PC-9 (cell line): ENCODE measurements around the gene LMO4. TPM values are rescaled to one million over a fixed set of nuclear protein-coding genes. Genes with fewer than 3 reads are reported as not detected.

ENCODE experiments used
- BruUV-seq: library from RNA; stranded (reverse); fragments of 400-500 nt; replicated peaks from 2 replicates; lab custom pipeline; 2021; lab: Mats Ljungman, UMichigan
- CTCF ChIA-PET: fragments of 300-600 bp; sonication (Branson Sonifier 250); formaldehyde crosslinking; loops from one replicate; lab custom pipeline; 2022; ENCODE audit warnings: antibody characterized with exemption; lab: Charles Lee
- POLR2A ChIA-PET: fragments of 300-600 bp; sonication (Branson Sonifier 250); formaldehyde crosslinking; loops from one replicate; lab custom pipeline; 2022; ENCODE audit warnings: antibody characterized with exemption; ENCODE audit not compliant: unreplicated experiment; lab: Charles Lee
- DNase-seq, 2 experiments: peaks; one replicate each; pipeline versions ENCODE4 v3.0.0 to v3.0.0-alpha.2; 2015 to 2022; ENCODE audit warnings: mixed read lengths in 1 of 2
- H2AFZ ChIP-seq: fragments of 200-600 bp; sonication (generic); 2 replicates; pipeline ENCODE4 v1.8.1; 2017; ENCODE audit warnings: antibody characterized with exemption
- H3F3A ChIP-seq: fragments of 200-600 bp; sonication (generic); 2 replicates; pipeline ENCODE4 v1.8.1; 2017; ENCODE audit warnings: antibody characterized with exemption, mild to moderate bottlenecking, low read depth; ENCODE audit not compliant: insufficient read depth
- H3K27ac ChIP-seq: fragments of 200-600 bp; sonication (generic); 2 replicates; pipeline ENCODE4 v1.6.1; 2016; ENCODE audit warnings: mixed run types
- H3K27me3 ChIP-seq: fragments of 200-600 bp; sonication (generic); 2 replicates; pipeline ENCODE4 v1.6.1; 2016; ENCODE audit warnings: low read depth, mixed run types; ENCODE audit not compliant: insufficient read depth
- H3K36me3 ChIP-seq: fragments of 200-600 bp; sonication (generic); 2 replicates; pipeline ENCODE4 v1.6.1; 2016; ENCODE audit warnings: low read depth, mixed run types
- H3K4me1 ChIP-seq: fragments of 200-600 bp; sonication (generic); replicated peaks from 2 replicates; pipeline ENCODE4 v1.6.1; 2016; ENCODE audit warnings: mixed run types; ENCODE audit not compliant: insufficient read depth
- H3K4me2 ChIP-seq: fragments of 200-600 bp; sonication (generic); 2 replicates; pipeline ENCODE4 v1.6.1; 2017; ENCODE audit warnings: mixed run types
- H3K4me3 ChIP-seq: fragments of 200-600 bp; sonication (generic); 2 replicates; pipeline ENCODE4 v1.6.1; 2016; ENCODE audit warnings: mixed run types
- H3K79me2 ChIP-seq: fragments of 200-600 bp; sonication (generic); 2 replicates; pipeline ENCODE4 v1.6.1; 2017; ENCODE audit warnings: low read depth, mixed run types
- H3K9me2 ChIP-seq: fragments of 200-600 bp; sonication (generic); 2 replicates; pipeline ENCODE4 v1.8.1; 2017; ENCODE audit warnings: mild to moderate bottlenecking; ENCODE audit not compliant: insufficient read depth
- H3K9me3 ChIP-seq: fragments of 200-600 bp; sonication (generic); 2 replicates; pipeline ENCODE4 v1.8.1; 2016; ENCODE audit warnings: low read depth; ENCODE audit not compliant: insufficient read depth
- H4K20me1 ChIP-seq: fragments of 200-600 bp; sonication (generic); 2 replicates; pipeline ENCODE4 v1.8.1; 2017; ENCODE audit not compliant: insufficient read depth
- CTCF ChIP-seq: fragments of 200-600 bp; sonication (generic); conservative IDR thresholded peaks from 2 replicates; pipeline ENCODE4 v1.6.1; 2017; ENCODE audit warnings: mixed run types, antibody characterized with exemption, mild to moderate bottlenecking, moderate library complexity
- EZH2 ChIP-seq: fragments of 200-600 bp; sonication (generic); IDR thresholded peaks from 2 replicates; pipeline ENCODE4 v1.8.0; 2017; ENCODE audit warnings: antibody characterized with exemption, low read depth
- intact Hi-C: fragments of 100-400 bp; cut with micrococcal nuclease; formaldehyde crosslinking; loops from one replicate; pipeline ENCODE4 v1.10.0; 2022; ENCODE audit not compliant: unreplicated experiment
- total RNA-seq: library from RNA; stranded (reverse); gene quantifications from 2 replicates; pipeline ENCODE4 v1.2.3, GENCODE V29; 2021

The LMO4 gene
- total RNA-seq, 1 experiment from 2014 or later, result 47.7 TPM

- no peaks in the 10 kb centered on the region for H3K9me2 ChIP-seq
- no peak overlapping the region for H3K4me2 ChIP-seq
- no peaks in the 10 kb centered on the region for H3K4me1 ChIP-seq
- DNase-seq, result no peak
- BruUV-seq, result no TSS peak
- intact Hi-C loops, result no loop called here
- no peaks in the 10 kb centered on the region for H3K36me3 ChIP-seq
- H3K4me3 ChIP-seq, result no peak overlapping the region
- POLR2A ChIA-PET, result no interaction called here
- no peaks in the 10 kb centered on the region for H3K79me2 ChIP-seq
- no peaks in the 10 kb centered on the region for H3F3A ChIP-seq
- no peak overlapping the region for H3K27ac ChIP-seq
- no peak overlapping the region for H2AFZ ChIP-seq
- CTCF ChIA-PET, result interaction anchor here (0.5 kb wide), 1 partner anchor 57 kb away, joined by 5 read pairs; no protein-coding TSS in a partner anchor
- no peaks in the 10 kb centered on the region for H3K27me3 ChIP-seq
- H3K9me3 ChIP-seq, result no peaks in the 10 kb centered on the region
- no peaks in the 10 kb centered on the region for H4K20me1 ChIP-seq
- TF ChIP-seq CTCF, result no peak
- TF ChIP-seq EZH2, result no peak
Observed at GRCh38 chr1:87305762-87306161, 22.9 kb upstream of the LMO4 start.

GRCh38 chr1:87307306-87307705, 21.4 kb upstream of the LMO4 start:
- TF ChIP-seq EZH2, result no peak
- TF ChIP-seq CTCF, result no peak
- Histone ChIP-seq H3K4me2 (no peak overlapping the region), H3K36me3 (no peaks in the 10 kb centered on the region), H3K9me3 (no peaks in the 10 kb centered on the region), H4K20me1 (no peaks in the 10 kb centered on the region), H3K9me2 (no peaks in the 10 kb centered on the region), H3K27ac (no peak overlapping the region), H2AFZ (no peak overlapping the region), H3K79me2 (no peaks in the 10 kb centered on the region), H3F3A (no peaks in the 10 kb centered on the region), H3K4me3 (no peak overlapping the region), H3K27me3 (no peaks in the 10 kb centered on the region), H3K4me1 (no peaks in the 10 kb centered on the region)
- no TSS peak for BruUV-seq
- POLR2A ChIA-PET, result no interaction called here
- DNase-seq, result no peak
- CTCF ChIA-PET, result no interaction called here
- intact Hi-C loops, result no loop called here

GRCh38 chr1:87307931-87308330, 20.7 kb upstream of the LMO4 start:
- no peak for DNase-seq
- ChIA-PET POLR2A (interaction anchor here (0.6 kb wide), 1 partner anchor 764 kb away, joined by 3 read pairs; no protein-coding TSS in a partner anchor), CTCF (no interaction called here)
- no peaks in the 10 kb centered on the region for H3K36me3 ChIP-seq
- no peaks in the 10 kb centered on the region for H3F3A ChIP-seq
- BruUV-seq, result no TSS peak
- no peak overlapping the region for H3K27ac ChIP-seq
- H3K79me2 ChIP-seq, result no peaks in the 10 kb centered on the region
- no peaks in the 10 kb centered on the region for H4K20me1 ChIP-seq
- H3K27me3 ChIP-seq, result no peaks in the 10 kb centered on the region
- no peaks in the 10 kb centered on the region for H3K9me3 ChIP-seq
- TF ChIP-seq EZH2 (no peak), CTCF (no peak)
- intact Hi-C loops, result no loop called here
- no peak overlapping the region for H3K4me2 ChIP-seq
- peak overlapping the region; percentile 3; the same call in 1 of the 2 replicates for H2AFZ ChIP-seq
- H3K4me3 ChIP-seq, result no peak overlapping the region
- no peaks in the 10 kb centered on the region for H3K9me2 ChIP-seq
- no peaks in the 10 kb centered on the region for H3K4me1 ChIP-seq
